Measurements from ENCODE around the gene HSF5. TPM values are rescaled to one million over a fixed set of nuclear protein-coding genes. Genes with fewer than 3 reads are reported as not detected.

The HSF5 gene
- total and polyA plus RNA-seq, 2 of the 13 experiments (the other 11 are each of a cell fraction or from before 2014, with no cell fraction given), result not detected

GRCh38 chr17:58513965-58514769, 26.0 kb upstream of the HSF5 start, which contains the start of gene MTMR4 (continued):
- TF ChIP-seq, protein P1, sequence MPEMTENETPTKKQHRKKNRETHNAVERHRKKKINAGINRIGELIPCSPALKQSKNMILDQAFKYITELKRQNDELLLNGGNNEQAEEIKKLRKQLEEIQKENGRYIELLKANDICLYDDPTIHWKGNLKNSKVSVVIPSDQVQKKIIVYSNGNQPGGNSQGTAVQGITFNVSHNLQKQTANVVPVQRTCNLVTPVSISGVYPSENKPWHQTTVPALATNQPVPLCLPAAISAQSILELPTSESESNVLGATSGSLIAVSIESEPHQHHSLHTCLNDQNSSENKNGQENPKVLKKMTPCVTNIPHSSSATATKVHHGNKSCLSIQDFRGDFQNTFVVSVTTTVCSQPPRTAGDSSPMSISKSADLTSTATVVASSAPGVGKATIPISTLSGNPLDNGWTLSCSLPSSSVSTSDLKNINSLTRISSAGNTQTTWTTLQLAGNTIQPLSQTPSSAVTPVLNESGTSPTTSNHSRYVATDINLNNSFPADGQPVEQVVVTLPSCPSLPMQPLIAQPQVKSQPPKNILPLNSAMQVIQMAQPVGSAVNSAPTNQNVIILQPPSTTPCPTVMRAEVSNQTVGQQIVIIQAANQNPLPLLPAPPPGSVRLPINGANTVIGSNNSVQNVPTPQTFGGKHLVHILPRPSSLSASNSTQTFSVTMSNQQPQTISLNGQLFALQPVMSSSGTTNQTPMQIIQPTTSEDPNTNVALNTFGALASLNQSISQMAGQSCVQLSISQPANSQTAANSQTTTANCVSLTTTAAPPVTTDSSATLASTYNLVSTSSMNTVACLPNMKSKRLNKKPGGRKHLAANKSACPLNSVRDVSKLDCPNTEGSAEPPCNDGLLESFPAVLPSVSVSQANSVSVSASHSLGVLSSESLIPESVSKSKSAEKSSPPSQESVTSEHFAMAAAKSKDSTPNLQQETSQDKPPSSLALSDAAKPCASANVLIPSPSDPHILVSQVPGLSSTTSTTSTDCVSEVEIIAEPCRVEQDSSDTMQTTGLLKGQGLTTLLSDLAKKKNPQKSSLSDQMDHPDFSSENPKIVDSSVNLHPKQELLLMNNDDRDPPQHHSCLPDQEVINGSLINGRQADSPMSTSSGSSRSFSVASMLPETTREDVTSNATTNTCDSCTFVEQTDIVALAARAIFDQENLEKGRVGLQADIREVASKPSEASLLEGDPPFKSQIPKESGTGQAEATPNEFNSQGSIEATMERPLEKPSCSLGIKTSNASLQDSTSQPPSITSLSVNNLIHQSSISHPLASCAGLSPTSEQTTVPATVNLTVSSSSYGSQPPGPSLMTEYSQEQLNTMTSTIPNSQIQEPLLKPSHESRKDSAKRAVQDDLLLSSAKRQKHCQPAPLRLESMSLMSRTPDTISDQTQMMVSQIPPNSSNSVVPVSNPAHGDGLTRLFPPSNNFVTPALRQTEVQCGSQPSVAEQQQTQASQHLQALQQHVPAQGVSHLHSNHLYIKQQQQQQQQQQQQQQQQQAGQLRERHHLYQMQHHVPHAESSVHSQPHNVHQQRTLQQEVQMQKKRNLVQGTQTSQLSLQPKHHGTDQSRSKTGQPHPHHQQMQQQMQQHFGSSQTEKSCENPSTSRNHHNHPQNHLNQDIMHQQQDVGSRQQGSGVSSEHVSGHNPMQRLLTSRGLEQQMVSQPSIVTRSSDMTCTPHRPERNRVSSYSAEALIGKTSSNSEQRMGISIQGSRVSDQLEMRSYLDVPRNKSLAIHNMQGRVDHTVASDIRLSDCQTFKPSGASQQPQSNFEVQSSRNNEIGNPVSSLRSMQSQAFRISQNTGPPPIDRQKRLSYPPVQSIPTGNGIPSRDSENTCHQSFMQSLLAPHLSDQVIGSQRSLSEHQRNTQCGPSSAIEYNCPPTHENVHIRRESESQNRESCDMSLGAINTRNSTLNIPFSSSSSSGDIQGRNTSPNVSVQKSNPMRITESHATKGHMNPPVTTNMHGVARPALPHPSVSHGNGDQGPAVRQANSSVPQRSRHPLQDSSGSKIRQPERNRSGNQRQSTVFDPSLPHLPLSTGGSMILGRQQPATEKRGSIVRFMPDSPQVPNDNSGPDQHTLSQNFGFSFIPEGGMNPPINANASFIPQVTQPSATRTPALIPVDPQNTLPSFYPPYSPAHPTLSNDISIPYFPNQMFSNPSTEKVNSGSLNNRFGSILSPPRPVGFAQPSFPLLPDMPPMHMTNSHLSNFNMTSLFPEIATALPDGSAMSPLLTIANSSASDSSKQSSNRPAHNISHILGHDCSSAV (CRISPR knock-in tag; IDR thresholded peaks at IDR 0.05; ENCODE audit: borderline replicate concordance), result no peak
- no peak for TF ChIP-seq RBM39 (IDR thresholded peaks at IDR 0.05; ENCODE audit: low read depth, low read length, poor library complexity, severe bottlenecking)
- TF ChIP-seq, protein P2, sequence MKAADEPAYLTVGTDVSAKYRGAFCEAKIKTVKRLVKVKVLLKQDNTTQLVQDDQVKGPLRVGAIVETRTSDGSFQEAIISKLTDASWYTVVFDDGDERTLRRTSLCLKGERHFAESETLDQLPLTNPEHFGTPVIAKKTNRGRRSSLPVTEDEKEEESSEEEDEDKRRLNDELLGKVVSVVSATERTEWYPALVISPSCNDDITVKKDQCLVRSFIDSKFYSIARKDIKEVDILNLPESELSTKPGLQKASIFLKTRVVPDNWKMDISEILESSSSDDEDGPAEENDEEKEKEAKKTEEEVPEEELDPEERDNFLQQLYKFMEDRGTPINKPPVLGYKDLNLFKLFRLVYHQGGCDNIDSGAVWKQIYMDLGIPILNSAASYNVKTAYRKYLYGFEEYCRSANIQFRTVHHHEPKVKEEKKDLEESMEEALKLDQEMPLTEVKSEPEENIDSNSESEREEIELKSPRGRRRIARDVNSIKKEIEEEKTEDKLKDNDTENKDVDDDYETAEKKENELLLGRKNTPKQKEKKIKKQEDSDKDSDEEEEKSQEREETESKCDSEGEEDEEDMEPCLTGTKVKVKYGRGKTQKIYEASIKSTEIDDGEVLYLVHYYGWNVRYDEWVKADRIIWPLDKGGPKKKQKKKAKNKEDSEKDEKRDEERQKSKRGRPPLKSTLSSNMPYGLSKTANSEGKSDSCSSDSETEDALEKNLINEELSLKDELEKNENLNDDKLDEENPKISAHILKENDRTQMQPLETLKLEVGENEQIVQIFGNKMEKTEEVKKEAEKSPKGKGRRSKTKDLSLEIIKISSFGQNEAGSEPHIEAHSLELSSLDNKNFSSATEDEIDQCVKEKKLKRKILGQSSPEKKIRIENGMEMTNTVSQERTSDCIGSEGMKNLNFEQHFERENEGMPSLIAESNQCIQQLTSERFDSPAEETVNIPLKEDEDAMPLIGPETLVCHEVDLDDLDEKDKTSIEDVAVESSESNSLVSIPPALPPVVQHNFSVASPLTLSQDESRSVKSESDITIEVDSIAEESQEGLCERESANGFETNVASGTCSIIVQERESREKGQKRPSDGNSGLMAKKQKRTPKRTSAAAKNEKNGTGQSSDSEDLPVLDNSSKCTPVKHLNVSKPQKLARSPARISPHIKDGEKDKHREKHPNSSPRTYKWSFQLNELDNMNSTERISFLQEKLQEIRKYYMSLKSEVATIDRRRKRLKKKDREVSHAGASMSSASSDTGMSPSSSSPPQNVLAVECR (CRISPR knock-in tag; IDR thresholded peaks at IDR 0.05; ENCODE audit: borderline replicate concordance), result peak; percentile 68
- TF ChIP-seq, protein P3, sequence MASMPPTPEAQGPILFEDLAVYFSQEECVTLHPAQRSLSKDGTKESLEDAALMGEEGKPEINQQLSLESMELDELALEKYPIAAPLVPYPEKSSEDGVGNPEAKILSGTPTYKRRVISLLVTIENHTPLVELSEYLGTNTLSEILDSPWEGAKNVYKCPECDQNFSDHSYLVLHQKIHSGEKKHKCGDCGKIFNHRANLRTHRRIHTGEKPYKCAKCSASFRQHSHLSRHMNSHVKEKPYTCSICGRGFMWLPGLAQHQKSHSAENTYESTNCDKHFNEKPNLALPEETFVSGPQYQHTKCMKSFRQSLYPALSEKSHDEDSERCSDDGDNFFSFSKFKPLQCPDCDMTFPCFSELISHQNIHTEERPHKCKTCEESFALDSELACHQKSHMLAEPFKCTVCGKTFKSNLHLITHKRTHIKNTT (CRISPR knock-in tag; IDR thresholded peaks at IDR 0.05), result no peak
- TF ChIP-seq ZNF784 (CRISPR knock-in tag; IDR thresholded peaks at IDR 0.05; ENCODE audit: borderline replicate concordance), result no peak
- peak; percentile 44; the same call in 1 of the 2 replicates for TF ChIP-seq ZNF138 (CRISPR knock-in tag; IDR thresholded peaks at IDR 0.05; ENCODE audit: low read depth)
- no peak for TF ChIP-seq HNRNPL (IDR thresholded peaks at IDR 0.05; ENCODE audit: low read depth, low read length)
- TF ChIP-seq GTF3A (CRISPR knock-in tag; conservative IDR thresholded peaks at IDR 0.05), result no peak
- TF ChIP-seq ZNF777 (CRISPR knock-in tag; IDR thresholded peaks at IDR 0.05), result no peak
- no peak for TF ChIP-seq WIZ (CRISPR knock-in tag; IDR thresholded peaks at IDR 0.05)
- TF ChIP-seq NR2F2 (IDR thresholded peaks at IDR 0.05; ENCODE audit: borderline replicate concordance, low read depth), result no peak
- TF ChIP-seq RBFOX2 (IDR thresholded peaks at IDR 0.05; ENCODE audit: low read depth, low read length), result peak; percentile 89
- peak; percentile 47; the same call in 1 of the 2 replicates for TF ChIP-seq ZMAT3 (CRISPR knock-in tag; conservative IDR thresholded peaks at IDR 0.05)
- TF ChIP-seq ZNF850 (CRISPR knock-in tag; conservative IDR thresholded peaks at IDR 0.05), result no peak

Measured in HepG2 (cell line).